HCT116 (cell line): Measurements from ENCODE around the gene APOD. TPM values are rescaled to one million over a fixed set of nuclear protein-coding genes. Genes with fewer than 3 reads are reported as not detected.

Experiments
- ATAC-seq: fragments of 200-7000 bp; cut with Tn5 transposase; 2 replicates; pipeline ENCODE4 v1.9.1; 2020; ENCODE audit warnings: mild to moderate bottlenecking, moderate library complexity
- BruUV-seq: library from RNA; stranded (reverse); fragments of 400-500 nt; replicated peaks from 2 replicates; lab custom pipeline; 2021; lab: Mats Ljungman, UMichigan
- CTCF ChIA-PET: fragments of 300-600 bp; sonication (Branson Sonifier 250); formaldehyde crosslinking; loops from one replicate; lab custom pipeline; 2021; ENCODE audit warnings: antibody characterized with exemption; lab: Charles Lee
- POLR2A ChIA-PET: fragments of 300-600, 350-600 bp; sonication (Branson Sonifier 250); formaldehyde crosslinking; loops from one replicate; lab custom pipeline; 2021; ENCODE audit warnings: antibody characterized with exemption; lab: Charles Lee
- RAD21 ChIA-PET, 2 experiments: fragments of 300-600 bp; sonication (Branson Sonifier 250); formaldehyde crosslinking; loops; one replicate each; lab custom pipeline; 2023; ENCODE audit warnings: low total read pairs in 2 of 2; ENCODE audit not compliant: uncharacterized antibody in 2 of 2, unreplicated experiment in 2 of 2, low non-redundant PET in 1 of 2; lab: Charles Lee
- DNase-seq: peaks from one replicate; pipeline ENCODE4 v3.0.0-alpha.2; 2010; ENCODE audit warnings: low read depth, low spot score
- H2AFZ ChIP-seq: fragments of 200-600 bp; shearing (Covaris generic), sonication (generic); 2 replicates; pipeline ENCODE4 v1.6.1; 2017; ENCODE audit warnings: low read depth, mixed run types, mixed read lengths, antibody characterized with exemption, low read length; ENCODE audit not compliant: poor library complexity, severe bottlenecking
- H3K27ac ChIP-seq: 2 replicates; pipeline ENCODE4 v1.5.1; 2012; ENCODE audit warnings: low read depth, low read length
- H3K27me3 ChIP-seq: fragments of 200-600 bp; sonication (generic); 2 replicates; pipeline ENCODE4 v1.6.1; 2016; ENCODE audit warnings: mixed run types, low read length, mixed read lengths; ENCODE audit not compliant: insufficient read depth
- H3K36me3 ChIP-seq, 2 experiments: fragments of 200-500 bp in 1 of 2; fragments of 200-600 bp in 1 of 2; sonication (Bioruptor generic) in 1 of 2; sonication (generic) in 1 of 2; 2 replicates each; pipeline versions ENCODE4 v1.5.1 to v1.6.1; 2014 to 2016; ENCODE audit warnings: low read length in 2 of 2, inconsistent platforms in 1 of 2, mixed read lengths in 1 of 2, mixed run types in 1 of 2; ENCODE audit not compliant: insufficient read depth in 2 of 2, control insufficient read depth in 1 of 2
- H3K4me1 ChIP-seq, 2 experiments: fragments of 200-600 bp in 1 of 2; sonication (generic) in 1 of 2; 2 replicates each; pipeline versions ENCODE4 v1.5.1 to v1.6.1; 2012 to 2017; ENCODE audit warnings: low read length in 2 of 2, inconsistent platforms in 1 of 2, mild to moderate bottlenecking in 1 of 2, mixed read lengths in 1 of 2, mixed run types in 1 of 2, moderate library complexity in 1 of 2; ENCODE audit not compliant: insufficient read depth in 2 of 2, control insufficient read depth in 1 of 2
- H3K4me2 ChIP-seq: fragments of 200-600 bp; sonication (generic); 2 replicates; pipeline ENCODE4 v1.6.1; 2017; ENCODE audit warnings: mixed run types, low read length, mixed read lengths
- H3K4me3 ChIP-seq, 2 experiments: fragments of 200-600 bp in 1 of 2; sonication (generic) in 1 of 2; replicated peaks in 1 of 2; 2 replicates each; pipeline ENCODE4 v1.5.1; 2011 to 2016; ENCODE audit warnings: low read length in 2 of 2, control low read depth in 1 of 2, low read depth in 1 of 2, mild to moderate bottlenecking in 1 of 2, mixed read lengths in 1 of 2, mixed run types in 1 of 2
- H3K79me2 ChIP-seq: fragments of 200-600 bp; sonication (generic); 2 replicates; pipeline ENCODE4 v1.6.1; 2017; ENCODE audit warnings: mild to moderate bottlenecking, mixed run types, low read length, moderate library complexity, mixed read lengths; ENCODE audit not compliant: insufficient read depth
- H3K9ac ChIP-seq: fragments of 200-600 bp; sonication (generic); 2 replicates; pipeline ENCODE4 v1.6.1; 2016; ENCODE audit warnings: low read length, mixed read lengths
- H3K9me2 ChIP-seq: fragments of 200-600 bp; sonication (generic), shearing (Covaris generic); 2 replicates; pipeline ENCODE4 v1.6.1; 2017; ENCODE audit warnings: mixed run types, mild to moderate bottlenecking, moderate library complexity; ENCODE audit not compliant: insufficient read depth
- H3K9me3 ChIP-seq, 2 experiments: fragments of 200-500 bp in 1 of 2; fragments of 200-600 bp in 1 of 2; sonication (Bioruptor generic) in 1 of 2; sonication (generic) in 1 of 2; 2 replicates each; pipeline ENCODE4 v1.6.1; 2014 to 2017; ENCODE audit warnings: low read length in 2 of 2, mixed read lengths in 2 of 2, inconsistent platforms in 1 of 2, low read depth in 1 of 2, mild to moderate bottlenecking in 1 of 2, mixed run types in 1 of 2, moderate library complexity in 1 of 2; ENCODE audit not compliant: control insufficient read depth in 1 of 2, insufficient read depth in 1 of 2
- H4K20me1 ChIP-seq: fragments of 200-600 bp; sonication (generic), shearing (Covaris generic); 2 replicates; pipeline ENCODE4 v1.6.1; 2017; ENCODE audit warnings: mixed run types, mild to moderate bottlenecking, moderate library complexity; ENCODE audit not compliant: insufficient read depth
- ATF3 ChIP-seq: IDR thresholded peaks from 2 replicates; pipeline ENCODE4 v1.6.1; 2012
- CEBPB ChIP-seq: IDR thresholded peaks from 2 replicates; pipeline ENCODE4 v1.6.1; 2012; ENCODE audit warnings: low read depth
- EGR1 ChIP-seq: IDR thresholded peaks from 2 replicates; pipeline ENCODE4 v1.6.1; 2012; ENCODE audit warnings: low read depth
- EZH2 ChIP-seq: fragments of 200-600 bp; sonication (generic); IDR thresholded peaks from 2 replicates; pipeline ENCODE4 v1.6.1; 2017; ENCODE audit warnings: antibody characterized with exemption, mixed run types
- FOSL1 ChIP-seq: IDR thresholded peaks from 2 replicates; pipeline ENCODE4 v1.6.1; 2012; ENCODE audit warnings: low read depth
- POLR2A ChIP-seq: IDR thresholded peaks from 2 replicates; pipeline ENCODE4 v1.7.0; 2011; ENCODE audit warnings: borderline replicate concordance; ENCODE audit not compliant: insufficient read depth, insufficient read length; ENCODE audit errors: extremely low read depth
- RAD21 ChIP-seq: IDR thresholded peaks from 2 replicates; pipeline ENCODE4 v1.6.1; 2012; ENCODE audit warnings: low read depth, mild to moderate bottlenecking
- SIN3A ChIP-seq: IDR thresholded peaks from 2 replicates; pipeline ENCODE4 v1.6.1; 2012; ENCODE audit warnings: low read depth
- SRF ChIP-seq: IDR thresholded peaks from 2 replicates; pipeline ENCODE4 v1.6.1; 2012; ENCODE audit warnings: low read depth
- TCF7L2 ChIP-seq: IDR thresholded peaks from 2 replicates; pipeline ENCODE4 v1.7.0; 2011; ENCODE audit warnings: borderline replicate concordance, inconsistent platforms; ENCODE audit not compliant: insufficient read depth, insufficient read length; ENCODE audit errors: extremely low read depth
- ZBTB33 ChIP-seq: IDR thresholded peaks from 2 replicates; pipeline ENCODE4 v1.6.1; 2011; ENCODE audit warnings: mild to moderate bottlenecking, low read length, moderate library complexity; ENCODE audit not compliant: insufficient replicate concordance; ENCODE audit errors: extremely low read depth
- ZFX ChIP-seq: fragments of 450-650 bp; IDR thresholded peaks from 2 replicates; pipeline ENCODE4 v1.6.1; 2017
- ZNF274 ChIP-seq: fragments of 200-500 bp; sonication (Bioruptor generic); IDR thresholded peaks from 2 replicates; pipeline ENCODE4 v1.6.1; 2014; ENCODE audit warnings: mild to moderate bottlenecking, low read depth, low read length, inconsistent platforms
- intact Hi-C: fragments of 100-400 bp; cut with micrococcal nuclease; formaldehyde crosslinking; loops from 2 replicates; pipeline ENCODE4 v1.10.0; 2022
- total RNA-seq: library from RNA; stranded (reverse); gene quantifications from one replicate; pipeline ENCODE4 v1.2.1, GENCODE V29; 2021; ENCODE audit not compliant: unreplicated experiment
- TF ChIP-seq, protein P1 (sequence below): IDR thresholded peaks from 2 replicates; pipeline ENCODE4 v1.6.1; 2012; ENCODE audit warnings: low read depth
- TF ChIP-seq, protein P2 (sequence below), 3 experiments: fragments of 200-600 bp in 1 of 3; sonication (generic) in 1 of 3; IDR thresholded peaks in 2 of 3; conservative IDR thresholded peaks in 1 of 3; 2 replicates each; pipeline ENCODE4 v1.5.1; 2012 to 2017; ENCODE audit warnings: low read depth in 2 of 3, low read length in 2 of 3, antibody characterized with exemption in 1 of 3, borderline replicate concordance in 1 of 3, control low read depth in 1 of 3, mild to moderate bottlenecking in 1 of 3, mixed read lengths in 1 of 3, mixed run types in 1 of 3, moderate library complexity in 1 of 3; ENCODE audit not compliant: insufficient read depth in 1 of 3

Gene APOD
- total RNA-seq, 1 experiment from 2014 or later = 0.76 TPM

DNA sequence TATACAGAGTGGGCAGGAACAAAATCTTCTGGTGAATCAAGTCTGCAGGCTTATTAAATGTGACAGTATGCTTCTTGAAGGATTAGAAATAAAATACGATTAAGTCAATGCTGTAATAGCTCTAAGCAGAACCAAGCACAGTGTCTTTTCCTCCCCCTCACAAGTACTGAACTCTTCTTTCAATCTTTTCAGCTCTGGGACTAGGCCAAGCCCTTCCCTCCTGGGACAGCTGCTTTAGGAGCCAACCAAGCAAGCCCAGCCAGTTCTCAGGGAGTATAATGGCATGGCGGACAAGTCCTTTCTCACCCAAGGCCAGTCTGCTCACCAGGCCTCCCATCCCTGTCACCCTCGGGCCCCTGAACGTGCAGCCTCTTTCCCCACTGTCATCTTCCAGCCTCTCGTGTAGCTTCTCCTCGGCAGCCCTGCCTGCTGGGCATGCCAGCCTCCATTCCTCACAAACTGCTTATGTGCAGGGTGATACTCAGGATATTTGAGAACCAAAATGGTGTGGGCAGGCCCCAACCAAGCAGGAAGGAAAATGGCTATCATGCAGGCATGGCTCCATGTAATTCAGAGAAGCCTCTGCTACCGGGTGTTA, 32.3 kb downstream of the APOD start:
- RAD21 ChIA-PET = no interaction called here
- Histone ChIP-seq H3K79me2 (no peaks in the 10 kb centered on the region), H2AFZ (no peak overlapping the region), H4K20me1 (no peaks in the 10 kb centered on the region), H3K9ac (no peak overlapping the region), H3K4me3 (no peak overlapping the region), H3K27ac (no peak overlapping the region), H3K36me3 (no peaks in the 10 kb centered on the region), H3K9me3 (no peaks in the 10 kb centered on the region), H3K4me1 (peaks cover 14 to 20% of the 10 kb centered on the region in 2 experiments), H3K9me2 (no peaks in the 10 kb centered on the region), H3K4me2 (no peak overlapping the region), H3K27me3 (no peaks in the 10 kb centered on the region)
- CTCF ChIA-PET = no interaction called here
- BruUV-seq = no TSS peak
- DNase-seq (no peak), ATAC-seq (no peak)
- intact Hi-C loops = no loop called here
- POLR2A ChIA-PET = interaction anchor here (1.5 kb wide), 1 partner anchor 1066 kb away, joined by 3 read pairs; no protein-coding TSS in a partner anchor
- no peak for TF ChIP-seq ZNF274
- no peak for TF ChIP-seq POLR2A
- TF ChIP-seq ATF3 = no peak
- TF ChIP-seq, protein P1, sequence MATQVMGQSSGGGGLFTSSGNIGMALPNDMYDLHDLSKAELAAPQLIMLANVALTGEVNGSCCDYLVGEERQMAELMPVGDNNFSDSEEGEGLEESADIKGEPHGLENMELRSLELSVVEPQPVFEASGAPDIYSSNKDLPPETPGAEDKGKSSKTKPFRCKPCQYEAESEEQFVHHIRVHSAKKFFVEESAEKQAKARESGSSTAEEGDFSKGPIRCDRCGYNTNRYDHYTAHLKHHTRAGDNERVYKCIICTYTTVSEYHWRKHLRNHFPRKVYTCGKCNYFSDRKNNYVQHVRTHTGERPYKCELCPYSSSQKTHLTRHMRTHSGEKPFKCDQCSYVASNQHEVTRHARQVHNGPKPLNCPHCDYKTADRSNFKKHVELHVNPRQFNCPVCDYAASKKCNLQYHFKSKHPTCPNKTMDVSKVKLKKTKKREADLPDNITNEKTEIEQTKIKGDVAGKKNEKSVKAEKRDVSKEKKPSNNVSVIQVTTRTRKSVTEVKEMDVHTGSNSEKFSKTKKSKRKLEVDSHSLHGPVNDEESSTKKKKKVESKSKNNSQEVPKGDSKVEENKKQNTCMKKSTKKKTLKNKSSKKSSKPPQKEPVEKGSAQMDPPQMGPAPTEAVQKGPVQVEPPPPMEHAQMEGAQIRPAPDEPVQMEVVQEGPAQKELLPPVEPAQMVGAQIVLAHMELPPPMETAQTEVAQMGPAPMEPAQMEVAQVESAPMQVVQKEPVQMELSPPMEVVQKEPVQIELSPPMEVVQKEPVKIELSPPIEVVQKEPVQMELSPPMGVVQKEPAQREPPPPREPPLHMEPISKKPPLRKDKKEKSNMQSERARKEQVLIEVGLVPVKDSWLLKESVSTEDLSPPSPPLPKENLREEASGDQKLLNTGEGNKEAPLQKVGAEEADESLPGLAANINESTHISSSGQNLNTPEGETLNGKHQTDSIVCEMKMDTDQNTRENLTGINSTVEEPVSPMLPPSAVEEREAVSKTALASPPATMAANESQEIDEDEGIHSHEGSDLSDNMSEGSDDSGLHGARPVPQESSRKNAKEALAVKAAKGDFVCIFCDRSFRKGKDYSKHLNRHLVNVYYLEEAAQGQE = no peak
- no peak for TF ChIP-seq EGR1
- no peak for TF ChIP-seq EZH2
- TF ChIP-seq SIN3A = no peak
- TF ChIP-seq RAD21 = no peak
- TF ChIP-seq, protein P2, sequence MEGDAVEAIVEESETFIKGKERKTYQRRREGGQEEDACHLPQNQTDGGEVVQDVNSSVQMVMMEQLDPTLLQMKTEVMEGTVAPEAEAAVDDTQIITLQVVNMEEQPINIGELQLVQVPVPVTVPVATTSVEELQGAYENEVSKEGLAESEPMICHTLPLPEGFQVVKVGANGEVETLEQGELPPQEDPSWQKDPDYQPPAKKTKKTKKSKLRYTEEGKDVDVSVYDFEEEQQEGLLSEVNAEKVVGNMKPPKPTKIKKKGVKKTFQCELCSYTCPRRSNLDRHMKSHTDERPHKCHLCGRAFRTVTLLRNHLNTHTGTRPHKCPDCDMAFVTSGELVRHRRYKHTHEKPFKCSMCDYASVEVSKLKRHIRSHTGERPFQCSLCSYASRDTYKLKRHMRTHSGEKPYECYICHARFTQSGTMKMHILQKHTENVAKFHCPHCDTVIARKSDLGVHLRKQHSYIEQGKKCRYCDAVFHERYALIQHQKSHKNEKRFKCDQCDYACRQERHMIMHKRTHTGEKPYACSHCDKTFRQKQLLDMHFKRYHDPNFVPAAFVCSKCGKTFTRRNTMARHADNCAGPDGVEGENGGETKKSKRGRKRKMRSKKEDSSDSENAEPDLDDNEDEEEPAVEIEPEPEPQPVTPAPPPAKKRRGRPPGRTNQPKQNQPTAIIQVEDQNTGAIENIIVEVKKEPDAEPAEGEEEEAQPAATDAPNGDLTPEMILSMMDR (IDR thresholded peaks at IDR 0.05 in 2 of 3, conservative IDR thresholded peaks at IDR 0.05 in 1 of 3; ENCODE audit: borderline replicate concordance in 1 of 3, insufficient read depth in 1 of 3, low read depth in 2 of 3, low read length in 2 of 3) = no peak
- TF ChIP-seq ZFX = no peak
- TF ChIP-seq CEBPB = no peak
- TF ChIP-seq TCF7L2 = no peak
- no peak for TF ChIP-seq ZBTB33
- TF ChIP-seq SRF = no peak
- no peak for TF ChIP-seq FOSL1
